Suprapubic skin (tissue), 4 donors: Measurements from ENCODE around the gene CDH7.

ENCODE experiments used
- EP300 ChIP-seq: sonication (generic); formaldehyde crosslinking; IDR thresholded peaks from one replicate; pipeline ENCODE4 v1.6.1; 2017; ENCODE audit warnings: antibody characterized with exemption
- POLR2A ChIP-seq, 2 donors: fragments of 450-650 bp; IDR thresholded peaks; one replicate each; pipeline ENCODE4 v1.6.1; 2017; ENCODE audit warnings: antibody characterized with exemption in 2 of 2, mild to moderate bottlenecking in 2 of 2, moderate library complexity in 2 of 2
- POLR2AphosphoS5 ChIP-seq, 3 donors: sonication (generic); formaldehyde crosslinking; IDR thresholded peaks; one replicate each; pipeline ENCODE4 v1.6.1; 2017; ENCODE audit warnings: antibody characterized with exemption in 3 of 3
- TF ChIP-seq, protein P1 (sequence below), 2 donors: fragments of 200-600 bp in 1 of 2; fragments of 450-650 bp in 1 of 2; sonication (generic) in 1 of 2; IDR thresholded peaks; one replicate each; pipeline ENCODE4 v1.5.1; 2016 to 2019; ENCODE audit warnings: antibody characterized with exemption in 2 of 2, mild to moderate bottlenecking in 1 of 2, moderate library complexity in 1 of 2

DNA sequence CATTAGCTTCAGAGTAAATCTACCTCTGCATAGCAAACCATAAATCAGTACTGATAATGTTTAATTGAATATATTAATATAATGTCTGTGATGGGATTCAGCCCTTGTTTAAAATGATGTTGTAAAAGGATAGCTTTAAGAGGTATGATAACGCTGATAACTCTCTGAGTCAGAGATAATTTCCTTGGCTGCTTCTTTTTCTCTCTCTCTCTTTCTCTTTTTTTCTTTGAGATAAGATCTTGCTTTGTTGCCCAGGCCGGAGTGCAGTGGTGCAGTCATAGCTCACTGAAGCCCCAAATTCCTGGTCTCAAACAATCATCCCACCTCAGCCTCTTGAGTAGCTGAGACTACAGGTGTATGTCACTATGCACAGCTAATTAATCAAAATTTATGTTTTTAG is 35.7 kb downstream of the CDH7 start:
- TF ChIP-seq, protein P1, sequence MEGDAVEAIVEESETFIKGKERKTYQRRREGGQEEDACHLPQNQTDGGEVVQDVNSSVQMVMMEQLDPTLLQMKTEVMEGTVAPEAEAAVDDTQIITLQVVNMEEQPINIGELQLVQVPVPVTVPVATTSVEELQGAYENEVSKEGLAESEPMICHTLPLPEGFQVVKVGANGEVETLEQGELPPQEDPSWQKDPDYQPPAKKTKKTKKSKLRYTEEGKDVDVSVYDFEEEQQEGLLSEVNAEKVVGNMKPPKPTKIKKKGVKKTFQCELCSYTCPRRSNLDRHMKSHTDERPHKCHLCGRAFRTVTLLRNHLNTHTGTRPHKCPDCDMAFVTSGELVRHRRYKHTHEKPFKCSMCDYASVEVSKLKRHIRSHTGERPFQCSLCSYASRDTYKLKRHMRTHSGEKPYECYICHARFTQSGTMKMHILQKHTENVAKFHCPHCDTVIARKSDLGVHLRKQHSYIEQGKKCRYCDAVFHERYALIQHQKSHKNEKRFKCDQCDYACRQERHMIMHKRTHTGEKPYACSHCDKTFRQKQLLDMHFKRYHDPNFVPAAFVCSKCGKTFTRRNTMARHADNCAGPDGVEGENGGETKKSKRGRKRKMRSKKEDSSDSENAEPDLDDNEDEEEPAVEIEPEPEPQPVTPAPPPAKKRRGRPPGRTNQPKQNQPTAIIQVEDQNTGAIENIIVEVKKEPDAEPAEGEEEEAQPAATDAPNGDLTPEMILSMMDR (IDR thresholded peaks at IDR 0.05): no peak
- TF ChIP-seq POLR2AphosphoS5 (IDR thresholded peaks at IDR 0.05) (no peak), POLR2A (IDR thresholded peaks at IDR 0.05) (no peak), EP300 (no peak)
